PC-9 (cell line): ENCODE results near the gene HHAT. TPM values are rescaled to one million over a fixed set of nuclear protein-coding genes. Genes with fewer than 3 reads are reported as not detected.

Source experiments
- BruUV-seq: library from RNA; stranded (reverse); fragments of 400-500 nt; replicated peaks from 2 replicates; lab custom pipeline; 2021; lab: Mats Ljungman, UMichigan
- CTCF ChIA-PET: fragments of 300-600 bp; sonication (Branson Sonifier 250); formaldehyde crosslinking; loops from one replicate; lab custom pipeline; 2022; ENCODE audit warnings: antibody characterized with exemption; lab: Charles Lee
- POLR2A ChIA-PET: fragments of 300-600 bp; sonication (Branson Sonifier 250); formaldehyde crosslinking; loops from one replicate; lab custom pipeline; 2022; ENCODE audit warnings: antibody characterized with exemption; ENCODE audit not compliant: unreplicated experiment; lab: Charles Lee
- DNase-seq, 2 experiments: peaks; one replicate each; pipeline versions ENCODE4 v3.0.0 to v3.0.0-alpha.2; 2015 to 2022; ENCODE audit warnings: mixed read lengths in 1 of 2
- H2AFZ ChIP-seq: fragments of 200-600 bp; sonication (generic); 2 replicates; pipeline ENCODE4 v1.8.1; 2017; ENCODE audit warnings: antibody characterized with exemption
- H3F3A ChIP-seq: fragments of 200-600 bp; sonication (generic); 2 replicates; pipeline ENCODE4 v1.8.1; 2017; ENCODE audit warnings: antibody characterized with exemption, mild to moderate bottlenecking, low read depth; ENCODE audit not compliant: insufficient read depth
- H3K27ac ChIP-seq: fragments of 200-600 bp; sonication (generic); 2 replicates; pipeline ENCODE4 v1.6.1; 2016; ENCODE audit warnings: mixed run types
- H3K27me3 ChIP-seq: fragments of 200-600 bp; sonication (generic); 2 replicates; pipeline ENCODE4 v1.6.1; 2016; ENCODE audit warnings: low read depth, mixed run types; ENCODE audit not compliant: insufficient read depth
- H3K36me3 ChIP-seq: fragments of 200-600 bp; sonication (generic); 2 replicates; pipeline ENCODE4 v1.6.1; 2016; ENCODE audit warnings: low read depth, mixed run types
- H3K4me1 ChIP-seq: fragments of 200-600 bp; sonication (generic); replicated peaks from 2 replicates; pipeline ENCODE4 v1.6.1; 2016; ENCODE audit warnings: mixed run types; ENCODE audit not compliant: insufficient read depth
- H3K4me2 ChIP-seq: fragments of 200-600 bp; sonication (generic); 2 replicates; pipeline ENCODE4 v1.6.1; 2017; ENCODE audit warnings: mixed run types
- H3K4me3 ChIP-seq: fragments of 200-600 bp; sonication (generic); 2 replicates; pipeline ENCODE4 v1.6.1; 2016; ENCODE audit warnings: mixed run types
- H3K79me2 ChIP-seq: fragments of 200-600 bp; sonication (generic); 2 replicates; pipeline ENCODE4 v1.6.1; 2017; ENCODE audit warnings: low read depth, mixed run types
- H3K9me2 ChIP-seq: fragments of 200-600 bp; sonication (generic); 2 replicates; pipeline ENCODE4 v1.8.1; 2017; ENCODE audit warnings: mild to moderate bottlenecking; ENCODE audit not compliant: insufficient read depth
- H3K9me3 ChIP-seq: fragments of 200-600 bp; sonication (generic); 2 replicates; pipeline ENCODE4 v1.8.1; 2016; ENCODE audit warnings: low read depth; ENCODE audit not compliant: insufficient read depth
- H4K20me1 ChIP-seq: fragments of 200-600 bp; sonication (generic); 2 replicates; pipeline ENCODE4 v1.8.1; 2017; ENCODE audit not compliant: insufficient read depth
- CTCF ChIP-seq: fragments of 200-600 bp; sonication (generic); conservative IDR thresholded peaks from 2 replicates; pipeline ENCODE4 v1.6.1; 2017; ENCODE audit warnings: mixed run types, antibody characterized with exemption, mild to moderate bottlenecking, moderate library complexity
- EZH2 ChIP-seq: fragments of 200-600 bp; sonication (generic); IDR thresholded peaks from 2 replicates; pipeline ENCODE4 v1.8.0; 2017; ENCODE audit warnings: antibody characterized with exemption, low read depth
- intact Hi-C: fragments of 100-400 bp; cut with micrococcal nuclease; formaldehyde crosslinking; loops from one replicate; pipeline ENCODE4 v1.10.0; 2022; ENCODE audit not compliant: unreplicated experiment
- total RNA-seq: library from RNA; stranded (reverse); gene quantifications from 2 replicates; pipeline ENCODE4 v1.2.3, GENCODE V29; 2021

HHAT gene
- total RNA-seq, 1 experiment from 2014 or later = 5.3 TPM

- Histone ChIP-seq H3K9me3 (no peaks in the 10 kb centered on the region), H3K27me3 (no peaks in the 10 kb centered on the region), H2AFZ (no peak overlapping the region), H3K27ac (no peak overlapping the region), H3K4me3 (no peak overlapping the region), H3K4me2 (no peak overlapping the region), H3K9me2 (no peaks in the 10 kb centered on the region), H3F3A (no peaks in the 10 kb centered on the region), H3K36me3 (no peaks in the 10 kb centered on the region), H4K20me1 (no peaks in the 10 kb centered on the region), H3K79me2 (no peaks in the 10 kb centered on the region), H3K4me1 (no peaks in the 10 kb centered on the region)
- POLR2A ChIA-PET = interaction anchor here (0.5 kb wide), 1 partner anchor 1719 kb away, joined by 6 read pairs; no protein-coding TSS in a partner anchor
- intact Hi-C loops = no loop called here
- CTCF ChIA-PET = no interaction called here
- TF ChIP-seq EZH2 (no peak), CTCF (no peak)
- no TSS peak for BruUV-seq
- DNase-seq = no peak
These were observed 394.9 kb downstream of the HHAT start for GRCh38 chr1:210723646-210724045.

GRCh38 chr1:210724768-210725167 lies 396.1 kb downstream of the HHAT start:
- BruUV-seq = no TSS peak
- H2AFZ ChIP-seq = no peak overlapping the region
- TF ChIP-seq EZH2 = no peak
- no peak for TF ChIP-seq CTCF
- no peaks in the 10 kb centered on the region for H3K9me2 ChIP-seq
- ChIA-PET CTCF (no interaction called here), POLR2A (no interaction called here)
- H3F3A ChIP-seq = no peaks in the 10 kb centered on the region
- no peaks in the 10 kb centered on the region for H3K4me1 ChIP-seq
- H3K79me2 ChIP-seq = no peaks in the 10 kb centered on the region
- H3K27ac ChIP-seq = no peak overlapping the region
- H3K9me3 ChIP-seq = no peaks in the 10 kb centered on the region
- no peak for DNase-seq
- no peaks in the 10 kb centered on the region for H4K20me1 ChIP-seq
- H3K36me3 ChIP-seq = no peaks in the 10 kb centered on the region
- intact Hi-C loops = no loop called here
- no peaks in the 10 kb centered on the region for H3K27me3 ChIP-seq
- no peak overlapping the region for H3K4me3 ChIP-seq
- no peak overlapping the region for H3K4me2 ChIP-seq

Other genes starting within 250 kb of the HHAT start
- 12.9 and 22.6 TPM in 2 replicates for gene SERTAD4, start 96.1 kb upstream of the HHAT start, total RNA-seq